ENCODE results near the gene TMEM203. TPM values are rescaled to one million over a fixed set of nuclear protein-coding genes. Genes with fewer than 3 reads are reported as not detected.

Gene TMEM203
- total RNA-seq, 1 donor from 2014 or later = 32.9 TPM

DNA sequence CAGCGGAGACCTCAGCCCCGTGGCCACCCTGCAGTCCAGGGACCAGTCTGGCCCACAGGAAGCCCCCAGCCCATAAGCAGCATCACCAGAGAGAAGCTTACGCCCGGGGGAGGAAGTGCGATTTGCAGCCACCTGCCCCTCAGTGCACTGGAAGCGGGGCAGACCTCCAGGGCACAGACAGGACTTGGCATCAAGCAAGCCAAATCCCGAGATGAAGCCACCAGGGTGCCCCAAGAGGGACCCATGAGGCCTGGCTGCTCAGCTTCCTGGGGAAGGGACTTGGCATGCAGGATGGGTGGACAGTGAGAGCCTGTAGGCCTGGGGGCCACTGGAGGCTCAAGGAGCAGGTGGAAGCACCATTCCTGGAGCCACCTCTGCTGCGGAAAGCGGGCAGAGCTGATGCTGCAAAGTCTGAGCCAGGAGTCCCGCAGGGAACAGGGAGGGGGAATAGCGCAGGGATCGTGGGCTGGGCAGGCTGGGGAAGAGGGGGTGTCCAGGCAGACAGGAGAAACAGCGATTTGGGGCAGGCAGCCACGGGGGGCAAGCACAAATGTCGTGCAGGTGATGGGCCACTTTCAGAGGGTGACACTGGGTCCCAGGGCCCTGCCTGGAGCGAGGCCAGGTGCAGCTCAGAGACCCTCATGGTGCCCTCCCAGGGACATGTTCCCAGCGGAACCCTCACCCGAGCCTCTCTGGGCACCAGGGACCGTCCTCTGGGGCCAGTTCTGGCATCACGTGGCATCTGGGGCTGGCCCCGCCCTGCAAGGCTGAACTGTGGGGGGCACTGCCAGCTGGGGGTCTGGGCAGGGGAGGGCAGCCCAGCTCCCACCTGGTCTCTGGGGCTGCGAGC lies 38.8 kb downstream of the TMEM203 start:
- peaks cover 15 to 34% (median 21%) of the 10 kb centered on the region in 3 donors for H3K4me1 ChIP-seq (ENCODE audit: control insufficient read depth in 3 of 3, insufficient read depth in 3 of 3, low read length in 3 of 3)
- H3K36me3 ChIP-seq (ENCODE audit: control insufficient read depth in 3 of 3, insufficient read depth in 3 of 3, low read length in 3 of 3) = no peaks in the 10 kb centered on the region
- peaks cover 70 to 98% (median 91%) of the 10 kb centered on the region in 3 donors for H3K27me3 ChIP-seq (ENCODE audit: control insufficient read depth in 3 of 3, insufficient read depth in 3 of 3, low read length in 3 of 3)
- H3K9me3 ChIP-seq (ENCODE audit: control insufficient read depth in 3 of 3, low read length in 3 of 3) = no peaks in the 10 kb centered on the region
- H3K9ac ChIP-seq (ENCODE audit: low read depth in 1 of 3, low read length in 3 of 3) = no peak overlapping the region
- H3K27ac ChIP-seq (ENCODE audit: low read depth, low read length) = no peak overlapping the region
- H3K4me3 ChIP-seq (ENCODE audit: low read length in 3 of 3) = no peak overlapping the region

DNA sequence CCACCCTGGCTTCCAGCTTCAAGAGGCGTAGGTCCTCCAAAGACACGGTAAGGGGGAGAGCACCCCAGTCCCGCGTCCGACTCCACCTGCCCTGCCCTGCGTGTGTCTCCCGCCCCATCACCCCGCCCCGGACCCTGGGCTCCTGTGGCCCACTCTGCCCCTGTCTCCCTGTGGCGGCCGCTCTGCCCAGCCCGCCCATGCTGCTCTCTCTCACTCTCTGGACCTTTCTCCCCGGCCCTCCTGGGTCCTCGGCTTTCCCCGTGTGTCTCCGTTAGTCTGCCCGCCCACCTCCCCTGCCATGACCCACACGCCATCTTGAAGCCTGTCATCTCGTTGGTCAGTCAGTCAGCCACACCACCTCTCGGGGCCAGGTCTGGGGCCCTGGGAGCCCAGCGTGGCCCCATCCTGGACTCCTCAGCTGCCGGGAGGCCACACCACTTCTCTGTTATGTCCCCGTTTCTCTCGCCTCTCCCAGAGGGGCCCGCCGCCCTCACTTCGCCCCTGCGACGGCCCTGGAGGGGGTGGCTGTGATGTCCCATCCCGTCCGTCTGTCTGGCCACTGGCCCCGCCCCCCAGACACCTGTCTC lies 40.1 kb downstream of the TMEM203 start:
- Histone ChIP-seq H3K9ac (ENCODE audit: low read depth in 1 of 3, low read length in 3 of 3) (no peak overlapping the region), H3K27me3 (ENCODE audit: control insufficient read depth in 3 of 3, insufficient read depth in 3 of 3, low read length in 3 of 3) (peaks cover 66 to 94% (median 87%) of the 10 kb centered on the region in 3 donors), H3K4me1 (ENCODE audit: control insufficient read depth in 3 of 3, insufficient read depth in 3 of 3, low read length in 3 of 3) (peaks cover 15 to 34% (median 21%) of the 10 kb centered on the region in 3 donors), H3K9me3 (ENCODE audit: control insufficient read depth in 3 of 3, low read length in 3 of 3) (no peaks in the 10 kb centered on the region), H3K4me3 (ENCODE audit: low read length in 3 of 3) (no peak overlapping the region), H3K27ac (ENCODE audit: low read depth, low read length) (no peak overlapping the region), H3K36me3 (ENCODE audit: control insufficient read depth in 3 of 3, insufficient read depth in 3 of 3, low read length in 3 of 3) (no peaks in the 10 kb centered on the region)

DNA sequence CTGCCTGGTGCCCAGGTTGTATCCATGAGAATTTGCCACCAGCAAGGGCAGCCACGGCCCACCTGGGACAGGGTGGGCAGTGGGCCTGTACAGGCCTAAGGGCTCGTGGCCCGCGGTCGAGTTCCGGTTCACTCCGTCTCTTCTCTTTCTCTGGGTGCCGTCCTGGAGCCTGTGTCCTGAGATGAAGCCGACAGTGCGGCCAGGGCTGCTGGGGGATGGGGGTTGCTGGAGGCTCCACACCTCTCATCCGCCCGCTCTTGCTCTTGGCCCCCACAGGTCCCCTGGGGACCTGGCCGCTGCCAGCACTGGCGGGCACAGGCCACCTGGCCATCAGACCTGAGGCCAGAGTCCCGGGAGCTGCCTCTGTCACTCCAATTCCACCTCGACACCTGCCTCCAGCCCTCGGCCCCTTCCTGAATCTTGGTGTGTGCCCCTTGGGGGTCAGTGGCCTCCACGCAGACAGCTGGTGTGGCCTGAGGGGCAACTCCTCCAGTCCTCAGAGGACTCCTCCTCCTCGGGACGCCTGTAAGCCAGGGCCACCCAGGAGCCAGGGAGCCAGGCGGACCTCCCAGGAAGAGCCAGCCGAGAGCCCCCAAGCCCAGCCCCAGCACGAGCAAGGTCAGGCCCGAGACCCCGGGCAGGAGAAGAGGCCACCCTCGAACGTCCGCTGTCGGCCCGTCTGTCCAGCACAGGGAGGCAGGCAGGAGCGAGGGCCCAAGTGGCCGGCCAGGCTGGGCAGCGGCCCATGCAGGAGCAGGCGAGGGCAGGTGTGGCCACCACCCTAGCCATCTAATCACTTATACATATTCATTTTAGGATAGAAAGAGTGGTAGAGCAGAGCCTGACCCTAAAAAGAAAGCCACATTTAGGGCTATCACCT lies 40.8 kb downstream of the TMEM203 start:
- H3K4me1 ChIP-seq (ENCODE audit: control insufficient read depth in 3 of 3, insufficient read depth in 3 of 3, low read length in 3 of 3) = peaks cover 13 to 27% (median 19%) of the 10 kb centered on the region in 3 donors
- H3K36me3 ChIP-seq (ENCODE audit: control insufficient read depth in 3 of 3, insufficient read depth in 3 of 3, low read length in 3 of 3) = no peaks in the 10 kb centered on the region
- H3K9me3 ChIP-seq (ENCODE audit: control insufficient read depth in 3 of 3, low read length in 3 of 3) = no peaks in the 10 kb centered on the region
- H3K27me3 ChIP-seq (ENCODE audit: control insufficient read depth in 3 of 3, insufficient read depth in 3 of 3, low read length in 3 of 3) = peaks cover 66 to 94% (median 86%) of the 10 kb centered on the region in 3 donors
- H3K27ac ChIP-seq (ENCODE audit: low read depth, low read length) = no peak overlapping the region
- H3K9ac ChIP-seq (ENCODE audit: low read depth in 1 of 3, low read length in 3 of 3) = no peak overlapping the region
- H3K4me3 ChIP-seq (ENCODE audit: low read length in 3 of 3) = no peak overlapping the region

DNA sequence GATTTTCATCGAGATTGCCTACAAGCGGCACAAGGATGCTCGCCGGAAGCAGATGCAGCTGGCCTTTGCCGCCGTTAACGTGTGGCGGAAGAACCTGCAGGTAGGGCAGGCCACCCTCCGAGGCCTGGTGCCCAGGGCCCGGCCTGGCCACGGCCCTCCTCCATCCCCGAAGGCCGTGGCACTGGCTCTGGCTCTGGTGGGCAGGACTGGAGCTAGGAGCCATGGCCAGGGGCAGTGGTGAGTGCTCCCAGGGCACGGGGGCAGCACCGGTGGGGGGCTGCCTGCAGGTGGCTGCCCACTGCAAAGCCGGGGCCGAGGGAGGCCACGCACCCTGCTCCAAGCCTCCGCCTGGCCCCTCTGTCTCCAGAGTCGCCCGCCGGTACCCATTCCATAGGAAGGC lies 41.6 kb downstream of the TMEM203 start:
- no peak overlapping the region for H3K4me3 ChIP-seq (ENCODE audit: low read length in 3 of 3)
- no peak overlapping the region for H3K27ac ChIP-seq (ENCODE audit: low read depth, low read length)
- H3K9ac ChIP-seq (ENCODE audit: low read depth in 1 of 3, low read length in 3 of 3) = no peak overlapping the region
- H3K36me3 ChIP-seq (ENCODE audit: control insufficient read depth in 3 of 3, insufficient read depth in 3 of 3, low read length in 3 of 3) = no peaks in the 10 kb centered on the region
- H3K9me3 ChIP-seq (ENCODE audit: control insufficient read depth in 3 of 3, low read length in 3 of 3) = no peaks in the 10 kb centered on the region
- H3K4me1 ChIP-seq (ENCODE audit: control insufficient read depth in 3 of 3, insufficient read depth in 3 of 3, low read length in 3 of 3) = peaks cover 5 to 19% (median 13%) of the 10 kb centered on the region in 3 donors
- H3K27me3 ChIP-seq (ENCODE audit: control insufficient read depth in 3 of 3, insufficient read depth in 3 of 3, low read length in 3 of 3) = peaks cover 67 to 92% (median 86%) of the 10 kb centered on the region in 3 donors

DNA sequence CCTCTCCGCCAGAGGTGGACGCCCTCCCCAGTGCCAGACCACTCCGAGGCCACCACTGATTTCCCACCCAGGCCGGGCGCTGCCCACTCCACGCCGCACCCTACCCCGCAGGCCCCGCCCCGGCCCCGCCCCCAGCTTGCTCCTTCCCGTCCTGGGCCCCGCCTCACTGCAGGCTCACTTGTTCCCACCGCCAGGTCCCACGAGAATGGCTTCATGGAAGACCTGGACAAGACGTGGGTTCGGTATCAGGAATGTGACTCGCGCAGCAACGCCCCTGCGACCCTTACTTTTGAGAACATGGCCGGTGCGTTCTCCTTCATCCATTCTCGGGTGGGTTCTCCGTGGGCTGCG lies 42.1 kb downstream of the TMEM203 start:
- no peak overlapping the region for H3K4me3 ChIP-seq (ENCODE audit: low read length in 3 of 3)

DNA sequence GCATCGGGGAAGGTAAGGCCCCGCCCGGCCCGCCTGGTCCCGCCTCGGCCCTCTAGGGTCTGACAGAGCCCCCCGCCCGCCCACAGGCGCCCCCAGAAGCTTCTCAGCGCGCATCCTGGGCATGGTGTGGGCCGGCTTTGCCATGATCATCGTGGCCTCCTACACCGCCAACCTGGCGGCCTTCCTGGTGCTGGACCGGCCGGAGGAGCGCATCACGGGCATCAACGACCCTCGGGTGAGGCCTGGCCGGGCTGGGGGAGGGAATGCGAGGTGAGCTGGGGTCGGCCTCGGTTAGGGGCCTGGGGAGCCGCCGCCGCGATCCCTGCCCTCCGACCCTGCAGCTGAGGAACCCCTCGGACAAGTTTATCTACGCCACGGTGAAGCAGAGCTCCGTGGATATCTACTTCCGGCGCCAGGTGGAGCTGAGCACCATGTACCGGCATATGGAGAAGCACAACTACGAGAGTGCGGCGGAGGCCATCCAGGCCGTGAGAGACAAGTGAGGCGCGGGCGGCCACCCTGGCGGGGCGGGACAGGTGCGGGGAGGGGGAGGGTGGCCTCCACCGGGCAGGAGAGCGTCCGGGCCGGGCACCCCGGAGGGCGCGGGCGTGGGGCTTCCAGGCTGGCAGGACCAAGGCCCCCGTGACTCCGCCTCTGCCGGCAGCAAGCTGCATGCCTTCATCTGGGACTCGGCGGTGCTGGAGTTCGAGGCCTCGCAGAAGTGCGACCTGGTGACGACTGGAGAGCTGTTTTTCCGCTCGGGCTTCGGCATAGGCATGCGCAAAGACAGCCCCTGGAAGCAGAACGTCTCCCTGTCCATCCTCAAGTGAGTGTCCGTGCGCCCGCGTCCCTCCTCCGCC lies 42.7 kb downstream of the TMEM203 start:
- no peaks in the 10 kb centered on the region for H3K36me3 ChIP-seq (ENCODE audit: control insufficient read depth in 3 of 3, insufficient read depth in 3 of 3, low read length in 3 of 3)
- peaks cover 73 to 93% (median 86%) of the 10 kb centered on the region in 3 donors for H3K27me3 ChIP-seq (ENCODE audit: control insufficient read depth in 3 of 3, insufficient read depth in 3 of 3, low read length in 3 of 3)
- no peak overlapping the region for H3K4me3 ChIP-seq (ENCODE audit: low read length in 3 of 3)
- H3K27ac ChIP-seq (ENCODE audit: low read depth, low read length) = no peak overlapping the region
- H3K9me3 ChIP-seq (ENCODE audit: control insufficient read depth in 3 of 3, low read length in 3 of 3) = no peaks in the 10 kb centered on the region
- H3K9ac ChIP-seq (ENCODE audit: low read depth in 1 of 3, low read length in 3 of 3) = no peak overlapping the region
- peaks cover 3 to 11% (median 5%) of the 10 kb centered on the region in 3 donors for H3K4me1 ChIP-seq (ENCODE audit: control insufficient read depth in 3 of 3, insufficient read depth in 3 of 3, low read length in 3 of 3)

More for the DNA sequence above, 42.1 kb downstream of the TMEM203 start:
- no peak overlapping the region for H3K27ac ChIP-seq (ENCODE audit: low read depth, low read length)
- peaks cover 3 to 16% (median 9%) of the 10 kb centered on the region in 3 donors for H3K4me1 ChIP-seq (ENCODE audit: control insufficient read depth in 3 of 3, insufficient read depth in 3 of 3, low read length in 3 of 3)
- H3K9me3 ChIP-seq (ENCODE audit: control insufficient read depth in 3 of 3, low read length in 3 of 3) = no peaks in the 10 kb centered on the region
- peaks cover 71 to 92% (median 85%) of the 10 kb centered on the region in 3 donors for H3K27me3 ChIP-seq (ENCODE audit: control insufficient read depth in 3 of 3, insufficient read depth in 3 of 3, low read length in 3 of 3)
- no peaks in the 10 kb centered on the region for H3K36me3 ChIP-seq (ENCODE audit: control insufficient read depth in 3 of 3, insufficient read depth in 3 of 3, low read length in 3 of 3)
- no peak overlapping the region for H3K9ac ChIP-seq (ENCODE audit: low read depth in 1 of 3, low read length in 3 of 3)

DNA sequence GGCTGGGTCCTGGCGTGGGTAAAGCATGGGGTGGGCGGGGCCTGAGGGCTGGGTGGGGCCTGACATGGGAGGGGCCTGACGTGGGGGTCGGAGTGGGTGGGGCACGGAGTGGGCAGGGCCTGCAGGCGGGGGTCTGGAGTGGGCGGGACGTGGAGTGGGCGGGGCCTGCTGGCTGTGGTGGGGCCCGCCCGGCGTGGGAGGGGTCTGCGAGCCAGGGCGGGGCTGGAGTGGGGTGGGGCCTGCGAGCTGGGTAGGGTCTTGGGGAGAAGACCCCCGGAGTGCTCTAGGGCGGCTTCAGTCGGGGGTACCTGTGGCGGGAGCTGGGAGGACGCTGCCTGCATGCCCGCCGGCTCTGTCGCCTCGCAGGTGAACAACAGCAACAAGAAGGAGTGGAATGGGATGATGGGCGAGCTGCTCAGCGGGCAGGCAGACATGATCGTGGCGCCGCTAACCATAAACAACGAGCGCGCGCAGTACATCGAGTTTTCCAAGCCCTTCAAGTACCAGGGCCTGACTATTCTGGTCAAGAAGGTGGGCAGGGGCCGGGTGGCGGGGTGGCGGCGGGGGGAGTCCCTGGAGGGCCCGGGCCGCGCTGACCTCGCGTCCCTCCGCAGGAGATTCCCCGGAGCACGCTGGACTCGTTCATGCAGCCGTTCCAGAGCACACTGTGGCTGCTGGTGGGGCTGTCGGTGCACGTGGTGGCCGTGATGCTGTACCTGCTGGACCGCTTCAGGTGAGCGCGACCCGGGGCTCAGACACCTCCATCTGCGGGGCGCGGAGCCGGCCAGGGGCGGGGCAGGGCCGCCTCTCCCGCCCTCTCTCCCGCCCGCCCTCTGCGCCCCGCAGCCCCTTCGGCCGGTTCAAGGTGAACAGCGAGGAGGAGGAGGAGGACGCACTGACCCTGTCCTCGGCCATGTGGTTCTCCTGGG lies 43.6 kb downstream of the TMEM203 start:
- Histone ChIP-seq H3K27me3 (ENCODE audit: control insufficient read depth in 3 of 3, insufficient read depth in 3 of 3, low read length in 3 of 3) (peaks cover 78 to 91% (median 86%) of the 10 kb centered on the region in 3 donors), H3K4me3 (ENCODE audit: low read length in 3 of 3) (no peak overlapping the region), H3K9me3 (ENCODE audit: control insufficient read depth in 3 of 3, low read length in 3 of 3) (no peaks in the 10 kb centered on the region), H3K36me3 (ENCODE audit: control insufficient read depth in 3 of 3, insufficient read depth in 3 of 3, low read length in 3 of 3) (no peaks in the 10 kb centered on the region), H3K4me1 (ENCODE audit: control insufficient read depth in 3 of 3, insufficient read depth in 3 of 3, low read length in 3 of 3) (peaks cover 3 to 11% (median 5%) of the 10 kb centered on the region in 3 donors), H3K9ac (ENCODE audit: low read depth in 1 of 3, low read length in 3 of 3) (no peak overlapping the region), H3K27ac (ENCODE audit: low read depth, low read length) (no peak overlapping the region)

DNA sequence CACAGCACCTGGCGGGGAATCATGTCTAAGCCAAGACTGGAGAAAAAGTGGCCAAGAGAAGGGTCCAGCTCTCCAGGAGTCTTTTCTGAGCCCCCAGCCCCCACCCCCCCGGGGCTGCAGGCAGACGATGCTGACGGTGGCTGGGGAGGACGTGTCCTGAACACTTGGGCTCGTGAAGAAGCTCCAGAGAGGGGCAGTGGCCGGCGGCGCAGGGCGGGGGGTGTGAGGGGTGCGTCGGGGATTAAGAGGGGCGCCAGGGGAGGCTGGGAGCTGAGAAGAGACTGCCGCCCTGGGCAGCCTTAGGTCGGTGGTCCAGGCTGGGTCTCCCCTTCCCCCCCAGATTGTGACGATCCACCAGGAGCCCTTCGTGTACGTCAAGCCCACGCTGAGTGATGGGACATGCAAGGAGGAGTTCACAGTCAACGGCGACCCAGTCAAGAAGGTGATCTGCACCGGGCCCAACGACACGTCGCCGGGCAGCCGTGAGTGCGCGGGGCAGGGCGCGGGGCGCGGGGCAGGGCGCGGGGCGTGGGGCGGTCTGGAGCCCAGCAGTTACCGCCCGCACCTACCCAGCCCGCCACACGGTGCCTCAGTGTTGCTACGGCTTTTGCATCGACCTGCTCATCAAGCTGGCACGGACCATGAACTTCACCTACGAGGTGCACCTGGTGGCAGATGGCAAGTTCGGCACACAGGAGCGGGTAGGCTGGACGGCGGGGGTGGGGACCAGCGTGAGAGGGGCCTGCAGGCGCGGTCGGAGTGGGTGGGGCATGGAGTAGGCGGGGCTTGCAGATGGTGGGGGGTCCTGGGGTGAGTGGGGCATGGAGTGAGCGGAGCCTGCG lies 44.5 kb downstream of the TMEM203 start:
- Histone ChIP-seq H3K27me3 (ENCODE audit: control insufficient read depth in 3 of 3, insufficient read depth in 3 of 3, low read length in 3 of 3) (peaks cover 78 to 91% (median 85%) of the 10 kb centered on the region in 3 donors), H3K27ac (ENCODE audit: low read depth, low read length) (no peak overlapping the region), H3K4me1 (ENCODE audit: control insufficient read depth in 3 of 3, insufficient read depth in 3 of 3, low read length in 3 of 3) (peaks cover 3 to 15% (median 8%) of the 10 kb centered on the region in 3 donors), H3K9ac (ENCODE audit: low read depth in 1 of 3, low read length in 3 of 3) (no peak overlapping the region), H3K36me3 (ENCODE audit: control insufficient read depth in 3 of 3, insufficient read depth in 3 of 3, low read length in 3 of 3) (no peaks in the 10 kb centered on the region), H3K9me3 (ENCODE audit: control insufficient read depth in 3 of 3, low read length in 3 of 3) (no peaks in the 10 kb centered on the region), H3K4me3 (ENCODE audit: low read length in 3 of 3) (no peak overlapping the region)
